Endothelial cell (in vitro differentiated cells): ENCODE results near the gene PAFAH1B1. TPM values are rescaled to one million over a fixed set of nuclear protein-coding genes. Genes with fewer than 3 reads are reported as not detected.

Source experiments
- DNase-seq: peaks from one replicate; pipeline ENCODE4 v3.0.0; 2021; ENCODE audit warnings: low spot score
- H3K27ac Mint-ChIP-seq: one replicate; pipeline ENCODE4 v1.8.0; 2021; ENCODE audit warnings: mixed read lengths, inconsistent platforms; ENCODE audit not compliant: unreplicated experiment
- H3K27me3 Mint-ChIP-seq: one replicate; pipeline ENCODE4 v1.8.0; 2021; ENCODE audit warnings: mild to moderate bottlenecking, moderate library complexity, mixed read lengths, inconsistent platforms; ENCODE audit not compliant: unreplicated experiment
- H3K36me3 Mint-ChIP-seq: one replicate; pipeline ENCODE4 v1.8.0; 2021; ENCODE audit warnings: mild to moderate bottlenecking, low read depth, mixed read lengths, inconsistent platforms; ENCODE audit not compliant: unreplicated experiment
- H3K4me1 Mint-ChIP-seq: one replicate; pipeline ENCODE4 v1.8.0; 2021; ENCODE audit warnings: mild to moderate bottlenecking, mixed read lengths, inconsistent platforms; ENCODE audit not compliant: unreplicated experiment
- H3K4me3 Mint-ChIP-seq: one replicate; pipeline ENCODE4 v1.8.0; 2021; ENCODE audit warnings: mild to moderate bottlenecking, mixed read lengths, inconsistent platforms; ENCODE audit not compliant: unreplicated experiment
- H3K9me3 Mint-ChIP-seq: one replicate; pipeline ENCODE4 v1.8.0; 2021; ENCODE audit warnings: mixed read lengths, inconsistent platforms; ENCODE audit not compliant: unreplicated experiment
- total RNA-seq: library from RNA; stranded (reverse); fragmentation: NEBNext Ultra II Directional; extraction: Animal tissue kit (Norgen Biotek cat#: 25700); gene quantifications from one replicate; pipeline ENCODE4 v1.2.1, GENCODE V29; 2021; ENCODE audit not compliant: unreplicated experiment
- TF ChIP-seq, protein P1 (sequence below): fragments of 200-600 bp; sonication (generic); IDR thresholded peaks from one replicate; pipeline ENCODE4 v1.5.0; 2021; ENCODE audit warnings: antibody characterized with exemption; ENCODE audit not compliant: unreplicated experiment

Gene PAFAH1B1
- total RNA-seq, 1 donor from 2014 or later: 141 TPM

GRCh38 chr17:2721603-2722002, 128.1 kb downstream of the PAFAH1B1 start:
- no peak overlapping the region for H3K27ac Mint-ChIP-seq
- peaks cover 13% of the 10 kb centered on the region for H3K27me3 Mint-ChIP-seq
- no peaks in the 10 kb centered on the region for H3K36me3 Mint-ChIP-seq
- H3K9me3 Mint-ChIP-seq: no peaks in the 10 kb centered on the region
- TF ChIP-seq, protein P1, sequence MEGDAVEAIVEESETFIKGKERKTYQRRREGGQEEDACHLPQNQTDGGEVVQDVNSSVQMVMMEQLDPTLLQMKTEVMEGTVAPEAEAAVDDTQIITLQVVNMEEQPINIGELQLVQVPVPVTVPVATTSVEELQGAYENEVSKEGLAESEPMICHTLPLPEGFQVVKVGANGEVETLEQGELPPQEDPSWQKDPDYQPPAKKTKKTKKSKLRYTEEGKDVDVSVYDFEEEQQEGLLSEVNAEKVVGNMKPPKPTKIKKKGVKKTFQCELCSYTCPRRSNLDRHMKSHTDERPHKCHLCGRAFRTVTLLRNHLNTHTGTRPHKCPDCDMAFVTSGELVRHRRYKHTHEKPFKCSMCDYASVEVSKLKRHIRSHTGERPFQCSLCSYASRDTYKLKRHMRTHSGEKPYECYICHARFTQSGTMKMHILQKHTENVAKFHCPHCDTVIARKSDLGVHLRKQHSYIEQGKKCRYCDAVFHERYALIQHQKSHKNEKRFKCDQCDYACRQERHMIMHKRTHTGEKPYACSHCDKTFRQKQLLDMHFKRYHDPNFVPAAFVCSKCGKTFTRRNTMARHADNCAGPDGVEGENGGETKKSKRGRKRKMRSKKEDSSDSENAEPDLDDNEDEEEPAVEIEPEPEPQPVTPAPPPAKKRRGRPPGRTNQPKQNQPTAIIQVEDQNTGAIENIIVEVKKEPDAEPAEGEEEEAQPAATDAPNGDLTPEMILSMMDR: no peak
- peaks cover 2% of the 10 kb centered on the region for H3K4me1 Mint-ChIP-seq
- no peak overlapping the region for H3K4me3 Mint-ChIP-seq
- DNase-seq: no peak

- peaks cover 2% of the 10 kb centered on the region for H3K4me1 Mint-ChIP-seq
- H3K27ac Mint-ChIP-seq: no peak overlapping the region
- no peaks in the 10 kb centered on the region for H3K36me3 Mint-ChIP-seq
- no peaks in the 10 kb centered on the region for H3K9me3 Mint-ChIP-seq
- H3K4me3 Mint-ChIP-seq: no peak overlapping the region
- no peak for DNase-seq
- H3K27me3 Mint-ChIP-seq: peaks cover 13% of the 10 kb centered on the region
- TF ChIP-seq, protein P1: no peak
Measured at GRCh38 chr17:2722611-2723010, 129.2 kb downstream of the PAFAH1B1 start.

DNA sequence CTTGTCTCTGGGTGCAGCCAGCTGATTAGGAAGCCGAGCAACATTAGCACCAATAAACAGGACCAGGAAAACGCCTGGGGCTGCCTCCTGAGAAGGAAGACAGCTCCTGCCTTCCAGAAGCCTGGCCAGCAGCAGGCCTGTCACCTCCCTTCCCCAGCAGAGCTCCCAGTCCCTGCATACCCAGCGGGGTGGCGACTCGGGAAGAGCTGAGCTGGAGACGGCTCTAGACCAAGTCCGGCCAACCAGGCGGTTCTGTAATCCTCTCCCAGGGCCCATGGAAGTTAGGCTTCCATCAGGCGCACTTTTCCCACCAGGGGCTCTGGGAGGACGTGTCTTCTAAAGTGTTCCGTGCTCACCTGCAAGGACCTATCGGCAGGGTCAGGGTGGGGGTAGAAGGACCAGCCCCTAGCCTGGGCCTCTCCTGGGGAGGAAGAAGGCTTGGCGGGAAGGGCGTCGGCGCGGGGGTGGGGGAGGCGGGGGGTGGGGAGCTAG, 130.1 kb downstream of the PAFAH1B1 start:
- DNase-seq: peak; percentile 37
- TF ChIP-seq, protein P1: no peak
- Mint-ChIP-seq H3K36me3 (no peaks in the 10 kb centered on the region), H3K4me3 (no peak overlapping the region), H3K27me3 (peaks cover 13% of the 10 kb centered on the region), H3K4me1 (peaks cover 2% of the 10 kb centered on the region), H3K27ac (no peak overlapping the region), H3K9me3 (no peaks in the 10 kb centered on the region)

DNA sequence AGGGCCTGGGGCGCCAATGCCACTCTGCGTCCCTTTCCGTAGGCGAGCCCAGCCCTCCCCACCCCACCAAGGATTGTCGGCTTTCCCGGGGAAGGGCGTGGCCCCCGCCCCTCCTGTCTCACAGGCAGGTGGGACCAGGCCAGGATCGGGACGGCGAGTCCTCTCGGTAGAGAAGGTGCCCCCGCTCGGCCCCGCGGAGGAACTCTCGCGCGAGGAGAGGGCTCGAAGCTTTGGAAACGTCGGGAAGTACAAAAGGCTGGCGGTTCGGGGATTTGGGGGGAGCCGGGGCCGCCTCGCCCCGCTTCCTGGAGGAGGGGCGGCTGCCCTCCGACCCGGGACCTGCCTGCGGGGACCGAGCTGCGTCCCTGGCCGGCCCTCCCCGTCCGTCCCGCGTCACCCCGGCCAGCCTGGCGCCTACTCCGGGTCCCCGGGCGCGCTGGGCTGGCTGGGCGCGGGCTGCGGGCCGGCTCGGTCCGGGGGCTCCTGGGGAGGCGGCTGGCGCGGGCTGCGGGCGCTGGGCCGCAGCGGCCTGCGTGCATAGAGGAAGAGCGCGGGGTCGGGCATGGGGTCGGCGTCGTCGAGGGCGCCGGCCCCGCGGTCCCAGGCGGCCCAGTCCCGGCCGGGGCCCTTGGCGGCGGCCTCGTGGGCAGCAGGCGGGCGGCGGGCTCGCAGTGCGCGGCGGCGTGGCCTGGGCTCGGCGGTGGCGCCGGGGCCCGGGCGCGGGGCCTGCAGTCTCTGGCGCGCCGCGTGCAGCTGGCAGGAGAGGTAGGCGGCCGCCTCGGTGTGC, 130.7 kb downstream of the PAFAH1B1 start:
- H3K36me3 Mint-ChIP-seq: no peaks in the 10 kb centered on the region
- no peaks in the 10 kb centered on the region for H3K9me3 Mint-ChIP-seq
- DNase-seq: peak; percentile 60
- TF ChIP-seq, protein P1: no peak
- H3K27ac Mint-ChIP-seq: no peak overlapping the region
- H3K4me3 Mint-ChIP-seq: no peak overlapping the region
- peaks cover 13% of the 10 kb centered on the region for H3K27me3 Mint-ChIP-seq
- H3K4me1 Mint-ChIP-seq: peaks cover 2% of the 10 kb centered on the region

DNA sequence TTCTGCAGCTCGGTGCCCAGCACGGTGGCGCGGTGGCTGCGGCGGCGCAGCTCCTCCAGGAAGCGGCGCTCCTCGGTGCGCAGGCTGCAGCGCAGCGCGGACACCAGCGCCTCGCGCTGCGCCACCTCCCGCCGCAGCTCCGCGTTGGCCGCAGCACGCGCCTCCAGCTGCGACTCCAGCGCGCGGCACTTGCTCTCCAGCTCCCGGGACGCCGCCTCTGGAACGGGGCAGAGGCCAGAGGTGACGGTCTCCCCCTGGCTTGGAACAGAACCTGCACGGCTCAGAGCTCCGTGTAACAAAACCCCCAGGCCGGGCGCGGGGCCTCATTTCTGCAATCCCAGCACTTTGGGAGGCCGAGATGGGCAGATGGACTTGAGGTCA, 131.3 kb downstream of the PAFAH1B1 start:
- DNase-seq: peak; percentile 61
- H3K9me3 Mint-ChIP-seq: no peaks in the 10 kb centered on the region
- TF ChIP-seq, protein P1: no peak
- H3K27ac Mint-ChIP-seq: no peak overlapping the region
- peaks cover 2% of the 10 kb centered on the region for H3K4me1 Mint-ChIP-seq
- peaks cover 7% of the 10 kb centered on the region for H3K27me3 Mint-ChIP-seq
- no peaks in the 10 kb centered on the region for H3K36me3 Mint-ChIP-seq
- peak overlapping the region; percentile 37 for H3K4me3 Mint-ChIP-seq
